GM19438 (cell line): ENCODE data around the gene MCF2L.

Experiments used
- ATAC-seq: cut with Tn5 transposase; IDR thresholded peaks from one replicate; pipeline ENCODE4 v1.9.1; 2021; ENCODE audit warnings: low read depth; ENCODE audit not compliant: unreplicated experiment

The MCF2L gene

DNA sequence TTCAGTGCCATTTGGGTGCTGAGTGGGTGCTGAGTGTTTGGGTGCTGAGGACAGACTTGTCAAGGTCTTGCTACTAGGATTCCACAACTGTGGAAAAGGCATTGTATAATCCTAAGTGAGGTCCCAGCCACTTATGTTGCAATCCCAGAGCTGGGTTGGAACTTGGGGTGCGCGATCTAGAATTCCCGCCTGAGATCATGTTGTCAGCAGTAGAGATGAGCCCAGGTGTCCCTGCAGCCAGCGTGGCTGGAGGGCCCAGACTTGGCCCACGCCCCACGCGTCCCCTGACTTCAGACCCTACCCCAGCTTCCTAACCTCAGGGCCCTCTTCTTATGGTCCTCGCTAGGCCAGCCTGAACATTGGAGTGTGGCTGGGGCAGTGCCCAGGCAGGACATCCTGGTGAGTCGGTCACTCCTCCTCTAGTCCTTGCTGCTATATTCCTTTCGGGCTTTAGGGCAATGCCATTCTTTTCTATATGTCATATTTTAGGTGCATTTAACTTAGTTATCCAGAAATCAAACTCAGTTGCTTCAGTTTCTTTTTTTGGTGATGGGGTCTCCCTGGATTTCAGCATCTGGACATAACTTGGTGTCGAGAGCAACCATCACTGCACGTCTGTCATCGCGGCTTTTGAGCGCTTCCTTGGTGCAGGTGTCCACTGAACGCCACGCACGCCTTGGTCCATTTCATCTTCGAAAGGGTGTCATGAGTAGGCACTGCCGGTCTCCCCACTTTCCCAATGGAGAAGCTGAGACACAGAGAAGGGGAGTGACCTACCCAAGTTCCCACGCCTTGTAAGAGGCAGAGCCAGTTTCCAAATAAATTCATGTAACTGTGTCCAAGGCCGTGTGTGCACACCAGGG lies 90.2 kb downstream of the MCF2L start:
- no peak for ATAC-seq

DNA sequence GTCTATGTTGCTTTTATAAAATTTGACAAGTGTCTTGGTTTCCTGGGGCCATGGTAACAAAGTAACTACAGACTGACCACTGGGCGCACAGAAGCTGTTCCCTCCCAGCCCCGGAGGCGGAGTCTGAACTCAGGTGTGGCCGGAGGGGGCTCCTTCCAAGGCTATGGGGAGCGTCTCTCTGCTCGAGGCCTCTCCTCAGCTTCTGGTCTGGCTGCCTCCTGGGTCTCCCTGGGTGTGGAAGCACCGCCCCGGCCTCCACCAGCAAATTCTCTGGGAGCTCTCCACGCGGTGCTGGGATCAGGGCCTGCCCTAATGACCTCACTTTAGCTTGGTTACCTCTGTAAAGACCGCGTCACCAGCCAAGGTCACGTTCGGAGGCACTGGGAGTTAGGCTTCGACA lies 90.9 kb downstream of the MCF2L start:
- ATAC-seq, result no peak

- ATAC-seq, result no peak
Measured at GRCh38 chr13:113060557-113061270, 91.7 kb downstream of the MCF2L start.

DNA sequence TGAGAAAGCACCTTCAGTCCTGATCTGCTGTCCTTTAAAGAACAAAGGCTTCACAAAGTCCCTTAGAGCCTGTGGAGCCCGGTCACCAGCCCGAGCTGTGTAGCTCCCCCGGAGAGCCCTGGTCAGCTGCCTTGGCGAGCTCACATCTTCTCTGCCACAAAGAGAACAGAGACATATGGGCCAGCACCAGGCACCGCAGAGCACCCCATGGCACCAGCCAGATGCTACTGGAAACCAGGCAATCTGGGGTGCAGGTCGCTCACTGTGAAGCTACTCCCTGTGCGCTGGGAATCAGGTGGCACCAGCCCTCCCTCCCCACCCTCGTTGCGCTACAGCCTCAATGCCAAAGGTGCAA lies 92.2 kb downstream of the MCF2L start:
- ATAC-seq, result no peak

DNA sequence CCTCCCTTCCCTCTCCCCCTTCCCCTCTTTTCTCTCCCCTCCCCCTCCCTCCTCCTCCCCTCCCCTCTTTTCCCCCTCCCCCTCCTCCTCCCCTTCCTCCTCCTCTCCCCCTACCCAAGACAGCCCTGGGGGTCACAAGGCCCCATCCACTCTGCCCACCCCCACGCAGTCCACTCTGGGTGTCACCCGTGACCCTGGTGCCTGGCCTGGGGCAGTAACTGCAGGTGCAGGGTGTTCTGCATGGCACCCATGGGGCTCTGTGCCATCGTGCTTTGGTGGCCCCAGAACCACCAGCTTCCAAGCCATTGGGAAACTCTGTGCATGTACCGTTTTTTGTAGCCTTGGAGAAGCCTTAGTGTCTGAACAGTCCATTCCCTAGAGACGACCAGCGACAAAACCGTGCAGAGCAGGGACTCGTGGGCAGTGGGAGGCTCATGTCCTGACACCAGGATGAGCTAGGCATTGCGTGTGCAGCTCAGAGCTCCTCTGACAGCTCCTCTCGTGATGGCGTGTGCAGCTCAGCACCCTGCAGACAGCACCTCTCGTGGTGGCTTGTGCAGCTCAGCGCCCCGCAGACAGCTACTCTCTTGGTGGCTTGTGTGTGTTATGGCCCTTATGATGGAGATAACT lies 92.9 kb downstream of the MCF2L start:
- no peak for ATAC-seq

DNA sequence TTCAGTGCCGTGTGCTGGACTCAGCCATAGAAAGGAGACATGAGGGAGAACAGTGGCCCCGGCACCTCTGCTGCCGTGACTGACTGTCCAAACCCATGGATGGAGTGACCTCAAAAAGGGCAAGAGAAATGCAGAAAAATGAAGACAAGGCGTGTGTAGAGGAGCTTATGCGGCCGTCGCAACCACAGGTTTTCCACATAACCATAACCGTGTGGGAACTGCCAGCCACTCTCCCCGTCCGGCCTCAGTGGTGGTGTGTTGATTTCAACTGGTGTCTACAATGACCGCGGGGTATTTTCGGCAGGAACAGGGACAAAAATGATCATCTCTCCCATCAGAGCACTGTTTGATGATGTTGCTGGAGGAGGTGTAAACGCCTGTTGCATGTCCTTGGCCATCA lies 93.7 kb downstream of the MCF2L start:
- ATAC-seq, result no peak

- ATAC-seq, result no peak
Measured at GRCh38 chr13:113063091-113063491, 94.1 kb downstream of the MCF2L start.

- ATAC-seq, result no peak
Measured at GRCh38 chr13:113064000-113064533, 95.1 kb downstream of the MCF2L start.

GRCh38 chr13:113064534-113065405 lies 95.8 kb downstream of the MCF2L start:
- ATAC-seq, result no peak

GRCh38 chr13:113065406-113066141 lies 96.6 kb downstream of the MCF2L start:
- no peak for ATAC-seq

- no peak for ATAC-seq
Measured at GRCh38 chr13:113066142-113066455, 97.1 kb downstream of the MCF2L start.

- ATAC-seq, result no peak
Measured at GRCh38 chr13:113066746-113067145, 97.7 kb downstream of the MCF2L start.

DNA sequence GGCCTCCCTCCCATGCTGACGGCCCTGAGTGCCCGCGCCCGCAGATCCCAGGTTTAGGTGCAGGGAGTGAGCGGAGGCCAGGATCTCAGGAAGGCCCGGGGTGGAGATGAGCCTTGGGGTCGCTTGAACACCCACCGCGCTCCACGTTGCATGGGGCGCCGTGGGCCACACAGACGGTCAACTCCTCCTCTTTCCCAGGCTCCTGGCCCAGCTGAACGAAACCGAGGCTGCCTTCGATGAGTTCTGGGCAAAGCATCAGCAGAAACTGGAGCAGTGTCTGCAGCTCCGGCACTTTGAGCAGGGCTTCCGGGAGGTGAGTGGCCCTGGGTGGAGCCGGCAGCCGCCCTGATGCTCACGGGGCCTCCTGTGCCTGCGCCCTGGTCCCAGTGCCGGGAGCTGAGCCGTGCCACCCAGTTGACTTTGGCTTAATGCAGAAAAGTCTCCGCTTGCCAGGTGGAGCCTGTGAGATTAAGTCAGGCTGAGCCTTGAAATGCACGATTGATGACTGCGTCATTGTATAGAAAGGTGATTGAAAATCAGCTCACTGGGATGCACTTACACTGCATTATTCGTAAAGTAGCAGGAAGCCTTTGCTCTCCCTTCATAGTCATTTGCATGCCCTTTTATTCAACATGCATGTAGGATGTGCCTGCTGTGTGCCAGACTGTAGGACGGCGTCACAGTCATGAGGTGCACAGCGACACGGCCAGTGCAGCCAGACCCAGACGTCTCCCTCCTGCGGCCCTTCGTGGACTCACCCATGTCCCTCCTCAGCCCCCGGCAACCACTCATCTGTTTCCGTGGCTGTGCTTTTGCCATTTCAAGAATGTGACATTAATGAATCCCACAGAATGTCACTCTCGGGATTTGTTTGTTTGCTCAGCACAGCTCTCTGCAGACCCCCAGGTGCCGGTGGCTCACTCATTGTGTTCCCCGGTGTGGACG lies 101.1 kb downstream of the MCF2L start:
- ATAC-seq, result no peak

- no peak for ATAC-seq
Measured at GRCh38 chr13:113070855-113071254, 101.8 kb downstream of the MCF2L start.

DNA sequence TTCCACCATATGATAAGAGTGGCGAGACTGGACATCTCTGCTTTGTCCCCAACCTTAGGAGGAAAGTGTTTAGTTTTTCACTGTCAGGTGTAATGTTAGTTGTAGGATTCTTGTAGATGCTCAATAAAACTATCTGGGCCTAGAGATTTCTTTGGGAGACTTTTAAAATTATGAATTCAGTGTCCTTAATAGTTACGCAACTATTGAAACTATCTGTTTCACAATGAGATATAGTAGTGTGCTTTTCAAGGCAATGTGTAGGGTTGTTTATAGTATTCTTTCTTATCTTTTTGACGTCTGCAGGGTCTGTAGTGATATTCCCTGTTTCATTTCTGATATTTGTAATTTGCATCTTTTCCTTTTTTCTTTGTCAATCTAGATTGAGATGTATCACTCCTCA lies 103.4 kb downstream of the MCF2L start:
- ATAC-seq, result no peak

- ATAC-seq, result no peak
Measured at GRCh38 chr13:113073942-113074341, 104.9 kb downstream of the MCF2L start.

GRCh38 chr13:113074401-113074800 lies 105.4 kb downstream of the MCF2L start:
- ATAC-seq, result no peak

- no peak for ATAC-seq
Measured at GRCh38 chr13:113074876-113075275, 105.9 kb downstream of the MCF2L start.

- ATAC-seq, result no peak
Measured at GRCh38 chr13:113075711-113076110, 106.7 kb downstream of the MCF2L start.
